GM12878 (cell line): ENCODE results near the gene DOCK1.

Experiments used
- FOXM1 ChIP-seq: IDR thresholded peaks from 2 replicates; pipeline ENCODE4 v1.6.1; 2012; ENCODE audit warnings: low read depth, mild to moderate bottlenecking, inconsistent platforms, low read length, moderate library complexity
- JUND ChIP-seq: IDR thresholded peaks from 2 replicates; pipeline ENCODE4 v1.6.1; 2012; ENCODE audit warnings: low read depth, mild to moderate bottlenecking, low read length, improper control_type of control experiment, moderate library complexity
- NBN ChIP-seq: fragments of 450-650 bp; IDR thresholded peaks from 2 replicates; pipeline ENCODE4 v1.6.1; 2016
- POLR2AphosphoS5 ChIP-seq: IDR thresholded peaks from 2 replicates; pipeline ENCODE4 v1.6.1; 2011; ENCODE audit warnings: mild to moderate bottlenecking, low read length, inconsistent platforms
- TCF12 ChIP-seq: IDR thresholded peaks from 2 replicates; pipeline ENCODE4 v1.6.1; 2011; ENCODE audit warnings: low read depth, mild to moderate bottlenecking, low read length
- TF ChIP-seq, protein P1 (sequence below): IDR thresholded peaks from 2 replicates; pipeline ENCODE4 v1.6.1; 2012; ENCODE audit warnings: mild to moderate bottlenecking, low read depth, low read length
- TF ChIP-seq, protein P2 (sequence below): fragments of 450-650 bp; IDR thresholded peaks from 2 replicates; pipeline ENCODE4 v1.6.1; 2017; ENCODE audit warnings: low read depth, mild to moderate bottlenecking, moderate library complexity
- TF ChIP-seq, protein P3 (sequence below), 3 experiments: IDR thresholded peaks in 2 of 3; conservative IDR thresholded peaks in 1 of 3; 2 replicates each; pipeline ENCODE4 v1.5.1; 2011; ENCODE audit warnings: low read depth in 3 of 3, low read length in 3 of 3, mild to moderate bottlenecking in 3 of 3, control low read depth in 2 of 3, moderate library complexity in 2 of 3, inconsistent platforms in 1 of 3, mixed read lengths in 1 of 3; ENCODE audit not compliant: control insufficient read depth in 2 of 3, insufficient read depth in 1 of 3; ENCODE audit errors: extremely low read depth in 1 of 3
- TF ChIP-seq, protein P4 (sequence below): IDR thresholded peaks from 2 replicates; pipeline ENCODE4 v1.6.1; 2012; ENCODE audit warnings: improper control_type of control experiment, low read depth, low read length; ENCODE audit not compliant: insufficient replicate concordance

DNA sequence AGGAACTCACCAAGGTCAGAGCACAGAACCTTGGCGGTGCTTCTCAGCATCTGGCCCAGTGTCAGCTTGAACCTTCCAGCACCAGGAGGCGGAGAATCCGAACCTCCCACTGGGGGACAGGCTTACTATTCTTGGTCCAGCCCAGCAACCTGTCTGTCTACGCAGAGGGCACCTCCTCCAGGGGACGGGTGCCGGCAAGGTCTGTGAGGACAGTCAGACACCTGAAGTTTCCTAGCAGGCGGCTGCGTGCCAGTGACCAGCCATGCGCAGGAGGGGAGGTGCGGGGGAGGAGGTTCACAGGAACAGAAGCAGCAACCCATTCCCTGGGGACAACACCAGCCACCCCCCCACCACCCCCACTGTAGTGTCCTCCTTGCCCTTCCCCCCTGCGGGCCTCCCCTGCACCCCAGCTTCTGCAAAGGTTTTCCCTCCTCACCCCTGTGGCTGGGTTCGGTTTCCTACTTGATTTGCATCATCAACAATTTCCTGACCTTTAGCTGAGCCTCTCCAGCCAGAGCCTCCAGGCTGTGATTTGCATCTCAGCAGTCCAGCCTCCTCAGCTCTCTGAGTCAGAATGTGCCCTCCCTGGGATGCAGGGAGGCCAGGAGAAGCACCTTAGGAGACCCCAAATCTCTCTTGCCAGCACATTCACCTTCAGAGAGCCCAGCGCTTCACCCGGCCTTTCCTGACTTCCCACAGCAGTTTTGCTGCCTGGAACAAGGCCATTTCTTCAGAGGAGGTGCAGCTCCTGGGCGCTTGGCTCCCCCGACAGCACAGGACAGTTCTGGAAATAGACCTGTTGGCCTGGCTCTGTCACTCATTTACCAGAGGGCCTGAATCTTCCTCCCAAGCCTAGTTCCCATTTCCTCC is 536.4 kb downstream of the DOCK1 start:
- no peak for TF ChIP-seq POLR2AphosphoS5
- TF ChIP-seq, protein P1, sequence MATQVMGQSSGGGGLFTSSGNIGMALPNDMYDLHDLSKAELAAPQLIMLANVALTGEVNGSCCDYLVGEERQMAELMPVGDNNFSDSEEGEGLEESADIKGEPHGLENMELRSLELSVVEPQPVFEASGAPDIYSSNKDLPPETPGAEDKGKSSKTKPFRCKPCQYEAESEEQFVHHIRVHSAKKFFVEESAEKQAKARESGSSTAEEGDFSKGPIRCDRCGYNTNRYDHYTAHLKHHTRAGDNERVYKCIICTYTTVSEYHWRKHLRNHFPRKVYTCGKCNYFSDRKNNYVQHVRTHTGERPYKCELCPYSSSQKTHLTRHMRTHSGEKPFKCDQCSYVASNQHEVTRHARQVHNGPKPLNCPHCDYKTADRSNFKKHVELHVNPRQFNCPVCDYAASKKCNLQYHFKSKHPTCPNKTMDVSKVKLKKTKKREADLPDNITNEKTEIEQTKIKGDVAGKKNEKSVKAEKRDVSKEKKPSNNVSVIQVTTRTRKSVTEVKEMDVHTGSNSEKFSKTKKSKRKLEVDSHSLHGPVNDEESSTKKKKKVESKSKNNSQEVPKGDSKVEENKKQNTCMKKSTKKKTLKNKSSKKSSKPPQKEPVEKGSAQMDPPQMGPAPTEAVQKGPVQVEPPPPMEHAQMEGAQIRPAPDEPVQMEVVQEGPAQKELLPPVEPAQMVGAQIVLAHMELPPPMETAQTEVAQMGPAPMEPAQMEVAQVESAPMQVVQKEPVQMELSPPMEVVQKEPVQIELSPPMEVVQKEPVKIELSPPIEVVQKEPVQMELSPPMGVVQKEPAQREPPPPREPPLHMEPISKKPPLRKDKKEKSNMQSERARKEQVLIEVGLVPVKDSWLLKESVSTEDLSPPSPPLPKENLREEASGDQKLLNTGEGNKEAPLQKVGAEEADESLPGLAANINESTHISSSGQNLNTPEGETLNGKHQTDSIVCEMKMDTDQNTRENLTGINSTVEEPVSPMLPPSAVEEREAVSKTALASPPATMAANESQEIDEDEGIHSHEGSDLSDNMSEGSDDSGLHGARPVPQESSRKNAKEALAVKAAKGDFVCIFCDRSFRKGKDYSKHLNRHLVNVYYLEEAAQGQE = no peak
- TF ChIP-seq, protein P2, sequence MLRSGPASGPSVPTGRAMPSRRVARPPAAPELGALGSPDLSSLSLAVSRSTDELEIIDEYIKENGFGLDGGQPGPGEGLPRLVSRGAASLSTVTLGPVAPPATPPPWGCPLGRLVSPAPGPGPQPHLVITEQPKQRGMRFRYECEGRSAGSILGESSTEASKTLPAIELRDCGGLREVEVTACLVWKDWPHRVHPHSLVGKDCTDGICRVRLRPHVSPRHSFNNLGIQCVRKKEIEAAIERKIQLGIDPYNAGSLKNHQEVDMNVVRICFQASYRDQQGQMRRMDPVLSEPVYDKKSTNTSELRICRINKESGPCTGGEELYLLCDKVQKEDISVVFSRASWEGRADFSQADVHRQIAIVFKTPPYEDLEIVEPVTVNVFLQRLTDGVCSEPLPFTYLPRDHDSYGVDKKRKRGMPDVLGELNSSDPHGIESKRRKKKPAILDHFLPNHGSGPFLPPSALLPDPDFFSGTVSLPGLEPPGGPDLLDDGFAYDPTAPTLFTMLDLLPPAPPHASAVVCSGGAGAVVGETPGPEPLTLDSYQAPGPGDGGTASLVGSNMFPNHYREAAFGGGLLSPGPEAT = no peak
- TF ChIP-seq, protein P3, sequence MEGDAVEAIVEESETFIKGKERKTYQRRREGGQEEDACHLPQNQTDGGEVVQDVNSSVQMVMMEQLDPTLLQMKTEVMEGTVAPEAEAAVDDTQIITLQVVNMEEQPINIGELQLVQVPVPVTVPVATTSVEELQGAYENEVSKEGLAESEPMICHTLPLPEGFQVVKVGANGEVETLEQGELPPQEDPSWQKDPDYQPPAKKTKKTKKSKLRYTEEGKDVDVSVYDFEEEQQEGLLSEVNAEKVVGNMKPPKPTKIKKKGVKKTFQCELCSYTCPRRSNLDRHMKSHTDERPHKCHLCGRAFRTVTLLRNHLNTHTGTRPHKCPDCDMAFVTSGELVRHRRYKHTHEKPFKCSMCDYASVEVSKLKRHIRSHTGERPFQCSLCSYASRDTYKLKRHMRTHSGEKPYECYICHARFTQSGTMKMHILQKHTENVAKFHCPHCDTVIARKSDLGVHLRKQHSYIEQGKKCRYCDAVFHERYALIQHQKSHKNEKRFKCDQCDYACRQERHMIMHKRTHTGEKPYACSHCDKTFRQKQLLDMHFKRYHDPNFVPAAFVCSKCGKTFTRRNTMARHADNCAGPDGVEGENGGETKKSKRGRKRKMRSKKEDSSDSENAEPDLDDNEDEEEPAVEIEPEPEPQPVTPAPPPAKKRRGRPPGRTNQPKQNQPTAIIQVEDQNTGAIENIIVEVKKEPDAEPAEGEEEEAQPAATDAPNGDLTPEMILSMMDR (IDR thresholded peaks at IDR 0.05 in 2 of 3, conservative IDR thresholded peaks at IDR 0.05 in 1 of 3; ENCODE audit: control insufficient read depth in 2 of 3, extremely low read depth in 1 of 3, insufficient read depth in 1 of 3, low read depth in 3 of 3, low read length in 3 of 3) = no peak
- no peak for TF ChIP-seq JUND
- TF ChIP-seq FOXM1 = no peak
- TF ChIP-seq, protein P4, sequence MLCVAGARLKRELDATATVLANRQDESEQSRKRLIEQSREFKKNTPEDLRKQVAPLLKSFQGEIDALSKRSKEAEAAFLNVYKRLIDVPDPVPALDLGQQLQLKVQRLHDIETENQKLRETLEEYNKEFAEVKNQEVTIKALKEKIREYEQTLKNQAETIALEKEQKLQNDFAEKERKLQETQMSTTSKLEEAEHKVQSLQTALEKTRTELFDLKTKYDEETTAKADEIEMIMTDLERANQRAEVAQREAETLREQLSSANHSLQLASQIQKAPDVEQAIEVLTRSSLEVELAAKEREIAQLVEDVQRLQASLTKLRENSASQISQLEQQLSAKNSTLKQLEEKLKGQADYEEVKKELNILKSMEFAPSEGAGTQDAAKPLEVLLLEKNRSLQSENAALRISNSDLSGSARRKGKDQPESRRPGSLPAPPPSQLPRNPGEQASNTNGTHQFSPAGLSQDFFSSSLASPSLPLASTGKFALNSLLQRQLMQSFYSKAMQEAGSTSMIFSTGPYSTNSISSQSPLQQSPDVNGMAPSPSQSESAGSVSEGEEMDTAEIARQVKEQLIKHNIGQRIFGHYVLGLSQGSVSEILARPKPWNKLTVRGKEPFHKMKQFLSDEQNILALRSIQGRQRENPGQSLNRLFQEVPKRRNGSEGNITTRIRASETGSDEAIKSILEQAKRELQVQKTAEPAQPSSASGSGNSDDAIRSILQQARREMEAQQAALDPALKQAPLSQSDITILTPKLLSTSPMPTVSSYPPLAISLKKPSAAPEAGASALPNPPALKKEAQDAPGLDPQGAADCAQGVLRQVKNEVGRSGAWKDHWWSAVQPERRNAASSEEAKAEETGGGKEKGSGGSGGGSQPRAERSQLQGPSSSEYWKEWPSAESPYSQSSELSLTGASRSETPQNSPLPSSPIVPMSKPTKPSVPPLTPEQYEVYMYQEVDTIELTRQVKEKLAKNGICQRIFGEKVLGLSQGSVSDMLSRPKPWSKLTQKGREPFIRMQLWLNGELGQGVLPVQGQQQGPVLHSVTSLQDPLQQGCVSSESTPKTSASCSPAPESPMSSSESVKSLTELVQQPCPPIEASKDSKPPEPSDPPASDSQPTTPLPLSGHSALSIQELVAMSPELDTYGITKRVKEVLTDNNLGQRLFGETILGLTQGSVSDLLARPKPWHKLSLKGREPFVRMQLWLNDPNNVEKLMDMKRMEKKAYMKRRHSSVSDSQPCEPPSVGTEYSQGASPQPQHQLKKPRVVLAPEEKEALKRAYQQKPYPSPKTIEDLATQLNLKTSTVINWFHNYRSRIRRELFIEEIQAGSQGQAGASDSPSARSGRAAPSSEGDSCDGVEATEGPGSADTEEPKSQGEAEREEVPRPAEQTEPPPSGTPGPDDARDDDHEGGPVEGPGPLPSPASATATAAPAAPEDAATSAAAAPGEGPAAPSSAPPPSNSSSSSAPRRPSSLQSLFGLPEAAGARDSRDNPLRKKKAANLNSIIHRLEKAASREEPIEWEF = no peak
- TF ChIP-seq TCF12 = no peak
- TF ChIP-seq NBN = no peak
